ENCODE data around the gene CITED4.

DNA sequence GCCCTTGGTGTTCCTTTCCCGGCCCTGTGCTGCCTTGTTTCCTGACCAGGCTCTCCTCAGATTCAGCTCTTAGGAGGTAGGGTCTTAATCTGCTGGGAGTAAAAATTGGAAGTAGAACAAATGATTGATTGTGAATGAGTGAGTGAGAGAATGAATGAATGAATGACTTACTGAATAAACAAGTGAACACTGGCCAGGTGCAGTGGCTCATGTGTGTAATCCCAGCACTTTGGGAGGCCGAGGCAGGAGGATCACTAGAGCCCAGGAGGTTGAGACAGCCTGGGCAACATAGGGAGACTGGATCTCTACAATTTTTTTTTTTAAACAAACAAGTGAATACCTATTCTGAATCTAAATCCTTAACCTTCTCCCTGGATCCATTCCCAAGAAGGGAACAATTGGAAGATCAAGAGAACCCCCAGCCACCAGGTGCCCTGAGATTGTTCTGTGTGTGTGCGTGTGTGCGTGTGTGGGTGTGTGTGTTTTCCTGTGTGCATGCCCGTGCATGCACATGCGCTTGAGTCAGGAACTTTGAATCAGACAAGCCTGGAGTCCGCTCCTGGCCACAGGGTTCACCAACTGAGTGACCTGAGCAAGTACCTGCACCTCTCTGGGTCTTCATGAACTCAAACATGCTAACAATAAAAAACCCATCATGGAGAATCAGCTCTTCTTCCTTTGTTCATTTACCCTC is 24.3 kb upstream of the CITED4 start:
- TF ChIP-seq, protein P1, sequence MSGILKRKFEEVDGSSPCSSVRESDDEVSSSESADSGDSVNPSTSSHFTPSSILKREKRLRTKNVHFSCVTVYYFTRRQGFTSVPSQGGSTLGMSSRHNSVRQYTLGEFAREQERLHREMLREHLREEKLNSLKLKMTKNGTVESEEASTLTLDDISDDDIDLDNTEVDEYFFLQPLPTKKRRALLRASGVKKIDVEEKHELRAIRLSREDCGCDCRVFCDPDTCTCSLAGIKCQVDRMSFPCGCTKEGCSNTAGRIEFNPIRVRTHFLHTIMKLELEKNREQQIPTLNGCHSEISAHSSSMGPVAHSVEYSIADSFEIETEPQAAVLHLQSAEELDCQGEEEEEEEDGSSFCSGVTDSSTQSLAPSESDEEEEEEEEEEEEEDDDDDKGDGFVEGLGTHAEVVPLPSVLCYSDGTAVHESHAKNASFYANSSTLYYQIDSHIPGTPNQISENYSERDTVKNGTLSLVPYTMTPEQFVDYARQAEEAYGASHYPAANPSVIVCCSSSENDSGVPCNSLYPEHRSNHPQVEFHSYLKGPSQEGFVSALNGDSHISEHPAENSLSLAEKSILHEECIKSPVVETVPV (CRISPR knock-in tag; IDR thresholded peaks at IDR 0.05), result no peak
- no peak for TF ChIP-seq ZNF565 (CRISPR knock-in tag; conservative IDR thresholded peaks at IDR 0.05; ENCODE audit: low read depth)
- no peak for TF ChIP-seq BACH2 (CRISPR knock-in tag; IDR thresholded peaks at IDR 0.05; ENCODE audit: borderline replicate concordance)
